AG10803 (cell line): Measurements from ENCODE around the gene TBC1D9B.

ENCODE experiments used
- DNase-seq: peaks from one replicate; pipeline ENCODE4 v3.0.0; 2010; ENCODE audit warnings: low read depth
- H3K4me3 ChIP-seq: 2 replicates; pipeline ENCODE4 v1.5.1; 2011; ENCODE audit warnings: mild to moderate bottlenecking, low read length, control low read depth
- CTCF ChIP-seq: conservative IDR thresholded peaks from 2 replicates; pipeline ENCODE4 v1.5.1; 2011; ENCODE audit warnings: mild to moderate bottlenecking, low read length, control low read depth, inconsistent platforms

The TBC1D9B gene

GRCh38 chr5:179830818-179831468 is 76.8 kb downstream of the TBC1D9B start:
- DNase-seq: no peak
- no peak overlapping the region for H3K4me3 ChIP-seq
- no peak for TF ChIP-seq CTCF

GRCh38 chr5:179829732-179830435 is 77.8 kb downstream of the TBC1D9B start:
- no peak overlapping the region for H3K4me3 ChIP-seq
- DNase-seq: no peak
- TF ChIP-seq CTCF: no peak

- H3K4me3 ChIP-seq: no peak overlapping the region
- no peak for DNase-seq
- TF ChIP-seq CTCF: no peak
Observed at GRCh38 chr5:179828756-179829421, 78.8 kb downstream of the TBC1D9B start.

- no peak overlapping the region for H3K4me3 ChIP-seq
- DNase-seq: no peak
- TF ChIP-seq CTCF: no peak
Observed at GRCh38 chr5:179827680-179828079, 80.0 kb downstream of the TBC1D9B start.

GRCh38 chr5:179825655-179826182 is 82.0 kb downstream of the TBC1D9B start:
- no peak overlapping the region for H3K4me3 ChIP-seq
- TF ChIP-seq CTCF: no peak; the same call in 1 of the 2 replicates
- no peak for DNase-seq

- H3K4me3 ChIP-seq: no peak overlapping the region
- no peak for TF ChIP-seq CTCF
Observed at GRCh38 chr5:179824745-179825112, 83.0 kb downstream of the TBC1D9B start.

More at GRCh38 chr5:179824745-179825112, 83.0 kb downstream of the TBC1D9B start:
- no peak for DNase-seq
